Measurements from ENCODE around the gene PACRG. TPM values are rescaled to one million over a fixed set of nuclear protein-coding genes. Genes with fewer than 3 reads are reported as not detected.

Gene PACRG
- total RNA-seq, 1 experiment from 2014 or later: 0.26 TPM

GRCh38 chr6:162721404-162721687, 6.4 kb upstream of the PACRG start:
- Histone ChIP-seq H2BK120ac (ENCODE audit: low read depth, low read length, poor library complexity, severe bottlenecking) (no peak overlapping the region), H3K27ac (ENCODE audit: insufficient read length, low read depth, low read length) (no peak overlapping the region)

More at GRCh38 chr6:162721404-162721687, 6.4 kb upstream of the PACRG start:
- TF ChIP-seq CTCF (conservative IDR thresholded peaks at IDR 0.05): no peak
- Mint-ChIP-seq H3K36me3 (ENCODE audit: insufficient read depth in 1 of 3, low read depth in 3 of 3) (peaks cover 0 to 7% (median 2%) of the 10 kb centered on the region in 3 experiments; a peak in 4 of 7 replicates), H3K27me3 (ENCODE audit: low read depth) (no peaks in the 10 kb centered on the region; the same call in 1 of the 2 replicates), H3K9me3 (peaks cover 3 to 5% of the 10 kb centered on the region in 2 experiments; a peak in 4 of 5 replicates), H3K4me1 (peaks cover 10 to 16% of the 10 kb centered on the region in 2 experiments), H3K4me3 (no peak overlapping the region), H3K27ac (no peak overlapping the region)
- H3K4ac ChIP-seq (ENCODE audit: low read depth, low read length): no peak overlapping the region
- no peak overlapping the region for H4K91ac ChIP-seq (ENCODE audit: insufficient read length, low read depth, low read length)
- H3K27me3 ChIP-seq (ENCODE audit: insufficient read depth, low read length): no peaks in the 10 kb centered on the region
- H2AFZ ChIP-seq (ENCODE audit: low read length): no peak overlapping the region
- H3K56ac ChIP-seq (ENCODE audit: insufficient read length, low read depth, low read length): no peak overlapping the region
- no peaks in the 10 kb centered on the region for H3K79me1 ChIP-seq (ENCODE audit: insufficient read depth, low read depth, low read length, poor library complexity, severe bottlenecking)
- no peak overlapping the region for H3K4me2 ChIP-seq (ENCODE audit: insufficient read depth, insufficient read length, low read length)
- no peaks in the 10 kb centered on the region for H3K79me2 ChIP-seq (ENCODE audit: insufficient read depth, low read length)
- H3K18ac ChIP-seq (ENCODE audit: insufficient read length, low read depth, low read length): no peak overlapping the region
- DNase-seq: no peak
- no peak overlapping the region for H3K14ac ChIP-seq (ENCODE audit: insufficient read depth, low read length)
- no peak overlapping the region for H3T11ph ChIP-seq (ENCODE audit: low read length)
- H2AK5ac ChIP-seq (ENCODE audit: insufficient read length, low read length): no peak overlapping the region
- no peak overlapping the region for H4K8ac ChIP-seq (replicated peaks; ENCODE audit: insufficient read length, low read depth, low read length)
- no peak overlapping the region for H2BK20ac ChIP-seq (ENCODE audit: low read depth, low read length, poor library complexity, severe bottlenecking)
- H3K9ac ChIP-seq (ENCODE audit: extremely low read depth, insufficient read length, low read length): no peak overlapping the region
- no peak overlapping the region for H2BK5ac ChIP-seq (ENCODE audit: insufficient read length, low read length)
- H2BK12ac ChIP-seq (ENCODE audit: insufficient read length, low read depth, low read length): no peak overlapping the region
- H3K9me3 ChIP-seq (ENCODE audit: control insufficient read depth, low read depth, low read length): no peaks in the 10 kb centered on the region
- H4K20me1 ChIP-seq (ENCODE audit: control insufficient read depth, insufficient read depth, insufficient read length): no peaks in the 10 kb centered on the region
- WGBS (ENCODE audit: extremely low coverage, insufficient read length, low lambda C conversion rate): no CpG with 5 or more reads among the region's 2 CpGs
- no peak overlapping the region for H4K5ac ChIP-seq (ENCODE audit: insufficient read length, low read depth, low read length)
- H3K4me1 ChIP-seq (ENCODE audit: insufficient read depth, low read length): no peaks in the 10 kb centered on the region
- H3K23ac ChIP-seq (ENCODE audit: insufficient read length, low read depth, low read length): no peak overlapping the region
- H3K23me2 ChIP-seq (ENCODE audit: insufficient read length, low read depth, low read length, poor library complexity, severe bottlenecking): no peaks in the 10 kb centered on the region
- no peak overlapping the region for H2BK15ac ChIP-seq (ENCODE audit: low read depth, low read length)
